GM21737 (cell line): ENCODE measurements around the gene KNDC1.

Experiments used
- ATAC-seq: cut with Tn5 transposase; IDR thresholded peaks from one replicate; pipeline ENCODE4 v1.9.1; 2021; ENCODE audit warnings: mild to moderate bottlenecking, moderate library complexity; ENCODE audit not compliant: unreplicated experiment

Gene KNDC1

DNA sequence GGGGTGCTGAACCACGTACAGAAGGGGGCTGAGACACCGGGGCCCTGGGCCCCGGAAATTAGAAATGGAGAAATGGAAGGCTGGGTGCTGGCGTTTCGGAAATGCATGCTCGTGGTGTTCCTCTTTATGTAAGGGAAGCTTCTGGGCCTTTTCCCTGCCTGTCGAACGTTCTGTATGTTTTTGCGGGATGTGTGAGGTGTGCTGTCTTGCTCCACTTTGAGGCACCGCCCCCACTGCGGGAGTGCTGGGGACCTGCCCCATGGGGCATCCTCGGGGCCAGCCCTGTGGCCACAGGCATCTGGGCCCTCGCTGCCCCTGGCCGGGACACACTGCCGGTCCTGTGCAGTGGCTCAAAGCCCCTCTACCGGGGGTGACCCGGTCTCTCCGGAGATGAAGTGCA lies 75.9 kb downstream of the KNDC1 start:
- ATAC-seq, result no peak

GRCh38 chr10:133236401-133237240 lies 76.6 kb downstream of the KNDC1 start:
- no peak for ATAC-seq

- no peak for ATAC-seq
These were observed 77.2 kb downstream of the KNDC1 start for GRCh38 chr10:133237241-133237587.

DNA sequence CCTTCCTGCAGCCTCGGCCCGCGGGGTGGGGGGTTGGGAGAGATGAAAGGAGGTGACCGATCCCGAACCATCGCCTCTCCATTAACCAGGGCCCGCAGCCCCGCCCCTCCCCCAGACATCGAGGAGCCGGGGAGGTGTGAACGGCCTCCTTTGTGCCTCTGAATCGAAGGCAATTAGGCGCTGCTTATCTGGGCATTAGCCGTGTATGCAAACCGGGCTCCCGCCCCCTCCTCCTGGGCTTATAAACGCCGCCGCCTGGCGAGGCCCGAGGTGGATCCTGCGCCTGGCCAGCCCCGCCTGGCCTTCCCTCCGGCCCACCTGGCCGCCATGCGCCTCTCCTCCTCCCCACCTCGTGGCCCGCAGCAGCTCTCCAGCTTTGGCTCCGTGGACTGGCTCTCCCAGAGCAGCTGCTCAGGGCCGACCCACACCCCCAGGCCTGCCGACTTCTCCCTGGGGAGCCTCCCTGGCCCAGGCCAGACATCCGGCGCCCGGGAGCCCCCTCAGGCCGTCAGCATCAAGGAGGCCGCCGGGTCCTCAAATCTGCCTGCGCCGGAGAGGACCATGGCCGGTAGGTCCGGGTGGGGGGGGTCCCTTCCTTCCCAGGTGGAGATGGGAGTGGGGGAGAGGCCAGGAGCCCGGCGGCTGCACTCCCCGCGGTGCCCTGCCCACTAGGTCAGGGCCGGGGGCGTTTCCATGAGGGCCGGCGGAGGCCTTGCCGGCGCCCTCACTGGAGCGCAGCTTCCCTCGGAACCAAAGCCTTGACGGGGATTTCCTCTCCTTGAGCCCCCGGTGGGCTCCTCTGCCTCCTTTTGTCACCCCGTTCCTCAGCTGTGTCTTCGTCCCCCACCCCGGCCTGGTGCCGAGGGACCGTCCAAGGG lies 77.8 kb downstream of the KNDC1 start, which contains the start of gene VENTX:
VENTX (plus strand) TSS at position 268 of the 878 bp plus-strand sequence; CDS start at position 328, 60 bp downstream.
- no peak for ATAC-seq

GRCh38 chr10:133238466-133238804 lies 78.4 kb downstream of the KNDC1 start:
- ATAC-seq, result no peak

GRCh38 chr10:133239990-133240389 lies 80.0 kb downstream of the KNDC1 start:
- ATAC-seq, result no peak

DNA sequence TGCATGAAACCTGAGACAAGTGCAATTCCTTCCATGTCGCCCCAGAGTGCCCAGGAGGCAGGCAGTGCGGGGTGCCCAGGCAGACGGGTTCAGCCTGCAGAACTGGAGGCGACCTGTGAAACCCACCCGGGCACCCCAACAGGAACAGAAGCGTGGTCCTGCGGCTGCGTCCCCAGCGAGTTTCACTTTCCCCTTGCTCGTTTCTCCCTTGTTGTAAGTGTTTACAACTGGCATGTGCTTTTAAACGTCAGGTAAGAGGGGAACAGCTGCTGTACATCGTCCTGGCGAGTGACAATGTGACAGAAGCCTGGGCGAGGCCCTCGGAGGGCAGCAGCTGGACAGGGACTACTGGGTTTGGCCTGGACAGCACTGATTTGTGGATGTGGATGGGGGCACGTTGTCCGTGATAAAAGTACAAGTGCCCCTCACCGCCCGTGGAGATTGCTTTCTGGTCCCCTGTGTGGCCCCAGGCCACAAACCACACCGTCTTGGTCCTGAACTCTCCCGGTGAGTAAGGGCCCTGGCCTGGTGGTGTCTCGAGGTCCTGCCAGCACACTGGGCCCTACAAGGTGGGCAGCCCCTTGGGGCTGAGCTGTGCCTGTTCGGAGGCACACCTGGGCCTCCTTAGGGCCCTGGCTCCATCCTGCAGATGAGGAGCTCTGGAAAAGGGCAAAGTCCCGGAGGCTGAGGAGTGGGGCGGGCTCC lies 81.6 kb downstream of the KNDC1 start:
- no peak for ATAC-seq

GRCh38 chr10:133242611-133243356 lies 82.8 kb downstream of the KNDC1 start:
- ATAC-seq, result no peak

DNA sequence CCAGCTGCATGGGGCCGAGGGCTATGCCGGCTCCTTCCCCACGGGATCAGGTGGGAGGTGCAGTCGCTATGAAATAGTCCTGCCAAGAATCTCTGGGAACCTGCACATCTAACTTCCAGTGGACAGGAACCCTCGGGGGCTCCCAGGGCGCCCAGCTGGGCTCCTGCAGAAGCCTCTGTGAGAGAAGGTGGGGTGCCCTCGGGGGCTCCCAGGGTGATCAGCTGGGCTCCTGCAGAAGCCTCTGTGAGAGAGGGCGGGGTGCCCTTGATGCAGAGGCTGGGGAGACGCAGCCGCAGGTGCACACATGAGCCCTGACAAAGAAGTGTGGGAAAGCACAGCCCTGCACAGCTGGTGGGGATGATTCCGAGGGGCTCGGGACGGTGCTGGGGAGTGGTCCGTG lies 83.6 kb downstream of the KNDC1 start:
- ATAC-seq, result no peak

- ATAC-seq, result no peak
These were observed 85.6 kb downstream of the KNDC1 start for GRCh38 chr10:133245439-133246235.

GRCh38 chr10:133246236-133246626 lies 86.2 kb downstream of the KNDC1 start:
- no peak for ATAC-seq

DNA sequence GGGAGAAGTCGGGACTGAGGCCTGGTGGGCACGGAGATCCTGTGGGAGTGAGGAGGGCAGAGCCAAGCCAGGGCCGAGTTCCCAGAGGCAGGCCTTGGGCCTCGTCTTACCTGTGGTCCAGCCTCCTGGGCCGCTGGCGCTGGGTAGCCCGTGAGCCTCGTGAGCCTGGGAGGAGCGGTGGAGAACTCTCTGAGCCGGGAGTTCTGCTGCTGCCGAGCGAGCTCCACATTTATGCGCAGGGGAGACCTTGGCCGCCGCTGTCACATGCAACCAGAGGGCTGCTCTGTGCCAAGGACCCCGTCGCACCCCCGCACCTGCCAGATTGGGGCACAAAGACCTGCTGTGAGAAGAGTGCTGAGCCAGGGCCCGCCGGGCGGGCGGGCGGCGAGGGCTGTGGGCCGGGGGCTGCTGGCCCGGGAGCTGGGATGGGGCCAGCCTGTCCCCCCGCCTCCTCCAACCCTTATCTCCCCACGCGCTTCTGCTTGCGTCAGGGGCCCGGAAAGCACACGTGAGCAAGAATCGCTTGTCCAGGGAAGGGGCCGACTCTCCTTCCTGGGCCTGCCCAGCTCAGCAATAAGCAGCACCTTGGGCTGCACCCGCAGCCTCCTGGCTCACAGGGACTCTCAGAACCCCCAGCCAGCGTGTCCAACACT lies 87.8 kb downstream of the KNDC1 start:
- ATAC-seq, result no peak

DNA sequence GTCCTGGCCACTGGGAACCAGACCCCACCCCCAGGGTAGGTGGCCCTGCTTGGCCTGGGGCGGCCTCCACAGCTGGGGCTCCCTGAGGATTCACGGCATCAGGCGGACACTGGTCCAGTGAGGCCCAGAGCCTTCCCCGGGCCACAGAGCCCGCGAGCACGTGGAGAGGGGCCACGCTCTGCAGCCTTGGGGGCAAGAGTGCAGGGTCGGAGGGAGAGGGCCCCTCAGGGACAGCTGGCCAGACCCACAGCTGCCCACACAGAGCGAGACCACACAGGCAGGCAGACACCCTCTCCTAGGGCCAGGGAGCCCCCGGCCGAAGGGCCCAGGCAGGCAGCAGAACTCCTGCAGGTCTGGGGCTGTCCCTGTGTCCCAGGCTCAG lies 88.3 kb downstream of the KNDC1 start:
- ATAC-seq, result no peak

DNA sequence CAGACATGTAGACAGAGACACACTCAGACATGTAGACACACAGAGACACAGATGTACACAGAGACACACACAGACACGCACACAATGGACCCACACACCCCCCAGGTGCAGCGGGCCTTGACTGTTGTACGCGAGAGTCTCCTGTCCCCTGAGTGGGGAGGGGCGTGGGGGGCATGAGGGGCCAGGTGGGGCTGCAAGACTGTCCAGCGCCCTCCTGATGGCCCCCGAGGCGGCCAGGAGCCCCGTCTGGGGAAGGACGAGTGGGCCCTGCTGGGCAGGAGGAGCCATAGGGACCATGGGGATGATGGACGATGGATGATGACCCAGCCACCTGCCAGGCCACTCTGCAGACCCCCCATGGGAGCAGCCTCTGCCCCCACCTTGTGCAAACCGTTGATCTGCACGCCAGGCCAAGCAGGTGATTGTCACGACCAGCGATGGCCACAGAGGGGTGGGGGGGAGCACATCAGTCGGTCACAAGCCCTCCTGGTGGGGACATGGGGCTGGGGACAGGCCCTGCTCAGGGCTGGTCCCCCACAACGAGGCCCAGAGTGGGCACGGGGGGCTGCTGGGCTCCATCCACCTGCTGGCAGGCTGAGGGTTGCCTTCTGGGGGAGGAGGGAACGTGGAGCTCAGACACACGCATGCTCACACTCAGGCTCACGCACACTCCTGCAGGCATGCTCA lies 89.2 kb downstream of the KNDC1 start:
- ATAC-seq, result no peak

DNA sequence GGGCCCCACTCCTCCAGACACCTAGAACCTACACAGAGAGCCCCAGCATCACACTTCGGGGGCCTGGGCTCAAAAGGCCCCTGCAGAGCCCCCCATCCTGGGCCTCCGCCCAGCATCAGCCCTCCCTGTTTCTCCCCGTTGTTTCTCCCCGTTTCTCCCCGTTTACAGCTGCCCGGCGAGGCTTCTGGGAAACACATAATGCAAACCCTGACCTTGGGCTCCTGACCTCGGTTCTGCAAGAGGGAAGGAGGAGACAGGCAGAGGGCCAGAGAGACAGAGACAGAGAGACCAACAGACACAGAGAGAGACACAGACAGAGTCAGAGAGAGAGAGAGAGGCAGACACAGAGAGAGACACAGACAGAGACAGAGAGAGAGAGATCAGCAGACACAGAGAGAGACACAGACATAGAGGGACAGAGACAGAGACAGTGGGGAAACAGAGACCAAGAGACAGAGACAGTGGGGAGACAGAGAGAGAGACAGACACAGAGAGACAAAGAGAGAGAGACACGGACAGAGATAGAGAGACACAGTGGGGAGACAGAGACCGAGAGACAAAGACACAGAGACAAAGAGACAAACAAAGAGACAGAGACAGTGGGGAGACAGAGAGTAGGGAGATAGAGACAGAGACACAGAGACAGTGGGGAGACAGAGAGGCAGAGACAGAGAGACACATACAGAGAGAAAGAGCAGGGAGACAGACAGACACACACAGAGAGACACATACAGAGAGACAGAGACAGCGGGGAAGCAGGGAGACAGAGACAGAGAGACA lies 90.1 kb downstream of the KNDC1 start:
- ATAC-seq, result no peak

- no peak for ATAC-seq
These were observed 91.6 kb downstream of the KNDC1 start for GRCh38 chr10:133251388-133252222.

- no peak for ATAC-seq
These were observed 92.2 kb downstream of the KNDC1 start for GRCh38 chr10:133252223-133252552.
